Tibial nerve (tissue), 4 donors: ENCODE data around the gene RABEP2. TPM values are rescaled to one million over a fixed set of nuclear protein-coding genes. Genes with fewer than 3 reads are reported as not detected.
"Not testable (repeated sequence)": the region's sequence is repeated elsewhere in the genome, so short reads cannot be mapped to it uniquely, and the experiment has no call there.

Experiments used
- DNase-seq, 2 donors: peaks; one replicate each; pipeline ENCODE4 v3.0.0-alpha.2; 2019; ENCODE audit warnings: low spot score in 2 of 2
- H3K27ac ChIP-seq, 4 donors: fragments of 200-600 bp; sonication (generic) in 3 of 4; one replicate each; pipeline ENCODE4 v1.5.1; 2017 to 2019; ENCODE audit warnings: mild to moderate bottlenecking in 1 of 4
- H3K27me3 ChIP-seq, 2 donors: fragments of 200-600 bp; sonication (generic) in 1 of 2; one replicate each; pipeline versions ENCODE4 v1.5.1 to v1.6.0; 2017 to 2019
- H3K36me3 ChIP-seq, 3 donors: fragments of 200-600 bp; sonication (generic); one replicate each; pipeline ENCODE4 v1.5.1; 2018 to 2019
- H3K4me1 ChIP-seq, 4 donors: fragments of 200-600 bp; sonication (generic) in 3 of 4; one replicate each; pipeline ENCODE4 v1.5.1; 2017 to 2019
- H3K4me3 ChIP-seq, 4 donors: fragments of 200-600 bp; sonication (generic) in 3 of 4; one replicate each; pipeline ENCODE4 v1.5.1; 2017 to 2019; ENCODE audit warnings: mild to moderate bottlenecking in 1 of 4, moderate library complexity in 1 of 4
- H3K9me3 ChIP-seq, 4 donors: fragments of 200-600 bp; sonication (generic) in 3 of 4; one replicate each; pipeline ENCODE4 v1.5.1; 2017 to 2019
- EP300 ChIP-seq, 2 donors: sonication (generic); formaldehyde crosslinking; IDR thresholded peaks; one replicate each; pipeline ENCODE4 v1.6.1; 2017; ENCODE audit warnings: antibody characterized with exemption in 2 of 2, mild to moderate bottlenecking in 1 of 2
- POLR2A ChIP-seq, 2 donors: fragments of 450-650 bp; IDR thresholded peaks; one replicate each; pipeline ENCODE4 v1.6.1; 2017; ENCODE audit warnings: antibody characterized with exemption in 2 of 2, mild to moderate bottlenecking in 2 of 2, moderate library complexity in 2 of 2
- WGBS, 2 donors: methylation state at CpG; one replicate each; pipeline ENCODE4 v1.1.5; 2018; 5-methylcytosine and 5-hydroxymethylcytosine counted together
- total RNA-seq, 4 donors: library from RNA; depleted of rRNA; stranded (reverse); fragments of >200 nt; gene quantifications; one replicate each; pipeline ENCODE4 v1.1.0, GENCODE V29; 2016
- TF ChIP-seq, protein P1 (sequence below), 5 experiments: fragments of 200-600 bp in 3 of 5; fragments of 450-650 bp in 2 of 5; sonication (generic) in 3 of 5; IDR thresholded peaks; one replicate each; pipeline ENCODE4 v1.5.1; 2016 to 2019; ENCODE audit warnings: antibody characterized with exemption in 5 of 5, mild to moderate bottlenecking in 3 of 5, moderate library complexity in 2 of 5

RABEP2 gene, protein sequence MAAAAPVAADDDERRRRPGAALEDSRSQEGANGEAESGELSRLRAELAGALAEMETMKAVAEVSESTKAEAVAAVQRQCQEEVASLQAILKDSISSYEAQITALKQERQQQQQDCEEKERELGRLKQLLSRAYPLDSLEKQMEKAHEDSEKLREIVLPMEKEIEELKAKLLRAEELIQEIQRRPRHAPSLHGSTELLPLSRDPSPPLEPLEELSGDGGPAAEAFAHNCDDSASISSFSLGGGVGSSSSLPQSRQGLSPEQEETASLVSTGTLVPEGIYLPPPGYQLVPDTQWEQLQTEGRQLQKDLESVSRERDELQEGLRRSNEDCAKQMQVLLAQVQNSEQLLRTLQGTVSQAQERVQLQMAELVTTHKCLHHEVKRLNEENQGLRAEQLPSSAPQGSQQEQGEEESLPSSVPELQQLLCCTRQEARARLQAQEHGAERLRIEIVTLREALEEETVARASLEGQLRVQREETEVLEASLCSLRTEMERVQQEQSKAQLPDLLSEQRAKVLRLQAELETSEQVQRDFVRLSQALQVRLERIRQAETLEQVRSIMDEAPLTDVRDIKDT
- total RNA-seq: 10 to 100 TPM; 30.3 to 57.0 (median 32.4) TPM

DNA sequence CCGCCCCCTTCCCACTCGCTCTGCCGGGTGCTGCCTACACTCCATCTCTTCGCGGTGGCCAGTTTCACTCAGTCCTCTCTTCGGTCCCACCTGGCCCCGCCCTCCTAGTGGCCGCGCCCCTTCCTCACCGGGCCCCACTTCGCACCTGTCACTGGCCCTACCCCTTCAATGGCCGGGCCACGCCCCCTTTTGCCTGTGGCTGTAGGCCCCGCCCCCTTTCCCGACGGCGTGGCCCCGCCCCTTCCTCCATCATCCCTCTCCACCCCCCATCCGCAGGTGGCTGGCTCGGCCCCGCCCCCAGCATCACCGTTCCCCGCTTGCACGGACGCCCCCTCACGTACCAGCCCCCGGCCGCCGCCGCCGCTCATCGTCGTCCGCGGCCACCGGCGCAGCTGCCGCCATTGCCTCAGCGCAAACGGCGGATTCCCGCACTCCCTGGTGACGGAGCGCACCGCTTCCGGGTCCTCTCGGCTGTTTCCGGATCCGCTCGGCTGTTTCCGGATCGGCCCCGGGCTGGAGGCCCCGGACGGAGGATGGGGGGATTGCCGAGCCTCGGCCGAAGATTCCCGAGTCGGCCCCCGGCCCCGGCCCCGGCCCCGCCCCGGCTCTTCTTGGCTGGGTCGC, at the start of gene RABEP2:
RABEP2 (minus strand) TSS at position 477 of the 624 bp plus-strand sequence; CDS start at position 402, 75 bp downstream.
- peaks cover 0 to 6% (median 0%) of the 10 kb centered on the region in 3 donors for H3K36me3 ChIP-seq
- 0 to 1% methylated on average over 19 to 50 of the region's 66 CpGs for WGBS, 2 donors
- H3K27ac ChIP-seq: peak within 1 kb of the TSS; percentile 86 to 97 (median 94)

DNA sequence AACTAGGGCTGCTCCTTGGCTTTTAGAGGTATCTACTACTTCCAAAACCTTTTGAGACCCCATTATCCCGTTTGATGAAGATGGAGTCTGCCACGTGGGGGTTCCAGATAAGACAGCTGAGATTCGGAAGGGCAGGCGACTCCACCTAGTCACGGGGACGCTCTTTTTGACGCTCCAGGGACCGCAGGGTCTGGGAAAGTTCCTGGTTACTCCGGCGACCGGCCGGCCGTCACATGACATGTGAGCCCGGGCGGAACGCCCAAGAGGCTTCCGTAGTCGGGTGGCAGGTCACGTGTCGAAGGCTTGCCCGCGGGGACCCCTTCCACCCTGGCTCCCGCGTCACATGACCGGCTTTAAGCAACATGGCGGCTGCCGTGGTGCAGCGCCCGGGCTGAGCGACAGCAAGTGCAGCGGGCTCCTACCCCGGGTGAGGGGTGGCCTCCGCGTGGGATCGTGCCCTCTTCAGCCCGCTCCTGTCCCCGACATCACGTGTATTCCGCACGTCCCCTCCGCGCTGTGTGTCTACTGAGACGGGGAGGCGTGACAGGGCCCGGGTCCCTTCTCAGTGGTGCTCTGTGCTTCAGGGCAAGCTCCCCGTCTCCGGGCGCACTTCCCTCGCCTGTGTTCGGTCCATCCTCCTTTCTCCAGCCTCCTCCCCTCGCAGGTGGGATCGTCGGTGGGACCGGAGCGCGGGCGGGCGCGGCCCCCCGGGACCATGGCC, 49.6 kb upstream of the RABEP2 start, which contains the start of gene SPNS1:
SPNS1 (plus strand) TSS at position 342 of the 721 bp plus-strand sequence; CDS start at position 716, 374 bp downstream.
- Histone ChIP-seq H3K4me1 (peaks cover 0 to 33% (median 12%) of the 10 kb centered on the region in 4 donors), H3K27me3 (no peaks in the 10 kb centered on the region), H3K4me3 (peak within 1 kb of the TSS; percentile 91 to 97 (median 94)), H3K36me3 (peaks cover 0 to 29% (median 0%) of the 10 kb centered on the region in 3 donors), H3K9me3 (no peaks in the 10 kb centered on the region), H3K27ac (peak within 1 kb of the TSS; percentile 85 to 93 (median 90))
- peak; percentile 97 to 98 for DNase-seq
- WGBS, 2 donors: 0% methylated on average over 19 to 52 of the region's 60 CpGs
- TF ChIP-seq POLR2A (IDR thresholded peaks at IDR 0.05) (peak in 1 of 2 donors; percentile 49), EP300 (IDR thresholded peaks at IDR 0.05) (peak; percentile 96 to 98)
- TF ChIP-seq, protein P1, sequence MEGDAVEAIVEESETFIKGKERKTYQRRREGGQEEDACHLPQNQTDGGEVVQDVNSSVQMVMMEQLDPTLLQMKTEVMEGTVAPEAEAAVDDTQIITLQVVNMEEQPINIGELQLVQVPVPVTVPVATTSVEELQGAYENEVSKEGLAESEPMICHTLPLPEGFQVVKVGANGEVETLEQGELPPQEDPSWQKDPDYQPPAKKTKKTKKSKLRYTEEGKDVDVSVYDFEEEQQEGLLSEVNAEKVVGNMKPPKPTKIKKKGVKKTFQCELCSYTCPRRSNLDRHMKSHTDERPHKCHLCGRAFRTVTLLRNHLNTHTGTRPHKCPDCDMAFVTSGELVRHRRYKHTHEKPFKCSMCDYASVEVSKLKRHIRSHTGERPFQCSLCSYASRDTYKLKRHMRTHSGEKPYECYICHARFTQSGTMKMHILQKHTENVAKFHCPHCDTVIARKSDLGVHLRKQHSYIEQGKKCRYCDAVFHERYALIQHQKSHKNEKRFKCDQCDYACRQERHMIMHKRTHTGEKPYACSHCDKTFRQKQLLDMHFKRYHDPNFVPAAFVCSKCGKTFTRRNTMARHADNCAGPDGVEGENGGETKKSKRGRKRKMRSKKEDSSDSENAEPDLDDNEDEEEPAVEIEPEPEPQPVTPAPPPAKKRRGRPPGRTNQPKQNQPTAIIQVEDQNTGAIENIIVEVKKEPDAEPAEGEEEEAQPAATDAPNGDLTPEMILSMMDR (IDR thresholded peaks at IDR 0.05): peak in 1 of 5 experiments; percentile 28

More for the DNA sequence above, at the start of gene RABEP2:
- DNase-seq: peak; percentile 84 to 85
- Histone ChIP-seq H3K9me3 (no peaks in the 10 kb centered on the region), H3K4me3 (peak within 1 kb of the TSS; percentile 69 to 85 (median 82)), H3K4me1 (peaks cover 0 to 13% (median 3%) of the 10 kb centered on the region in 4 donors), H3K27me3 (no peaks in the 10 kb centered on the region)
- TF ChIP-seq POLR2A (IDR thresholded peaks at IDR 0.05) (peak in 1 of 2 donors; percentile 51), EP300 (IDR thresholded peaks at IDR 0.05) (peak in 1 of 2 donors; percentile 77)
- TF ChIP-seq, protein P1 (IDR thresholded peaks at IDR 0.05): peak in 1 of 5 experiments; percentile 32

DNA sequence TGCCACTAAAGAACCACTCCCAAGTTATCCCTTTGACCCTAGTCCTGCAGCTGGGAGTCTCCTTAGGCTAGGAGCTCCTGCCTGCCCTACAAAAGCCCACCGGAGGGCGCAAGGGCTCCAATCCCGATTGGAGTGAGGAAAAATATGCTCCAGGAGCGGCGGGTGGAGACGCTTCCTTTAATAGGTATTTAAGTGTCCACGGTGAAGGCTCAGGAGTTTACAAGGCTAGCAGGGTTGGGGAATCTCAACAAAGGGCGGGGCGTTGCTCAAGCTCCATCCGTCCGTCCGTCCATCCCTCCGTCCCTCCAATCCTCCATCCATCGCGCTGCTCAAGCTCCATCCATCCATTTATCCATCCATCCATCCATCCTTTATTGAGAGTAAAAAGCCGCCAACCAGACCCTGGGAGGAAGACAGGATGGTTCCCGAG, 49.0 kb upstream of the RABEP2 start:
- H3K4me1 ChIP-seq: peaks cover 0 to 33% (median 12%) of the 10 kb centered on the region in 4 donors
- H3K9me3 ChIP-seq: no peaks in the 10 kb centered on the region
- peak overlapping the region; percentile 85 to 93 (median 90) for H3K27ac ChIP-seq
- TF ChIP-seq, protein P1 (IDR thresholded peaks at IDR 0.05): peak; percentile 39 to 56 (median 45)
- no peak for TF ChIP-seq EP300 (IDR thresholded peaks at IDR 0.05)
- 0% methylated on average over 17 of the region's 17 CpGs for WGBS, 2 donors
- peak in 1 of 2 donors; percentile 51 for DNase-seq
- H3K4me3 ChIP-seq: peak overlapping the region; percentile 91 to 97 (median 94)
- H3K36me3 ChIP-seq: peaks cover 0 to 27% (median 0%) of the 10 kb centered on the region in 3 donors
- H3K27me3 ChIP-seq: no peaks in the 10 kb centered on the region

DNA sequence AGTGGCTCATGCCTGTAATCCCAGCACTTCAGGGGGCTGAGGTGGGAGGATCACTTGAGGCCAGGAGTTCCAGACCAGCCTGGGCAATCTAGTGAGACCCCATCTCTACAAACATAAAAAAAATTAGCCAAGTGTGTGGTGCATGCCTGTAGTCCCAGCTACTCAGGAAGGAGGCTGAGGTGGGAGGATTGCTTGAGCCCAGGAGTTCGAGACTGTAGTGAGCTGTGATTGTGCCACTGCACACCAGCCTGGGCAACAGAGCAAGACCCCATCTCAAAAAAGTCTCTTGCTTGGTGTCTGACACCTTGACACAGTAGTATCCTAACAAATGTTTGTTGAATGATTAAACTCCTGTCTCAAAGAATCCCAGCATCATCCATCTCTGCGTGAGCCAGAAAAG, 44.7 kb upstream of the RABEP2 start:
- Histone ChIP-seq H3K4me1 (peaks cover 0 to 11% (median 0%) of the 10 kb centered on the region in 4 donors), H3K36me3 (peaks cover 0 to 25% (median 0%) of the 10 kb centered on the region in 3 donors)
- not testable (repeated sequence) for H3K4me3 ChIP-seq, H3K27me3 ChIP-seq, H3K9me3 ChIP-seq, H3K27ac ChIP-seq, DNase-seq
- WGBS, 2 donors: 84 to 96% methylated on average over 2 of the region's 2 CpGs

DNA sequence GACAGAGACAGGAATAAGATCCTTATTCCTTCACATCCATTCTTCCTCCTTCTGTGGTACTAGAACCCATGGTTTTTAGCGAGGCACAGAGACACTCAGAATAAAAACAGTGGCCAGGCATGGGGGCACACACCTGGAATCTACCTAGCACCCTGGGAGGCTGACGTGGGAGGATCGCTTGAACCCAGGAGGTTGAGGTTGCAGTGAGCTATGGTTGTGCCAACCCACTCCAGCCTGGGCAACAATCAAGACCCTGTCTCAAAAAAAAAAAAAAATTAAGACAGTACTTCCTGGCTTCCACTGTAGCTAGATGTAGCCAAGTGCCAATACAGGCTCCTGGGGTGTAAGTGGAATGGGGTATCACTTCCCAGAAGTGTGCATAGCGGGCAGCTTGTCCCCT, 42.1 kb upstream of the RABEP2 start:
- Histone ChIP-seq H3K36me3 (peaks cover 0 to 50% (median 12%) of the 10 kb centered on the region in 3 donors), H3K9me3 (no peaks in the 10 kb centered on the region), H3K27ac (no peak overlapping the region), H3K4me3 (no peak overlapping the region), H3K4me1 (no peaks in the 10 kb centered on the region), H3K27me3 (no peaks in the 10 kb centered on the region)
- DNase-seq: no peak
- 86 to 88% methylated on average over 4 of the region's 4 CpGs for WGBS, 2 donors
- TF ChIP-seq POLR2A (IDR thresholded peaks at IDR 0.05): no peak
- TF ChIP-seq EP300 (IDR thresholded peaks at IDR 0.05): no peak
- TF ChIP-seq, protein P1 (IDR thresholded peaks at IDR 0.05): no peak
